Ovary (tissue), 9 donors: ENCODE data around the gene CHID1. TPM values are rescaled to one million over a fixed set of nuclear protein-coding genes. Genes with fewer than 3 reads are reported as not detected.

ENCODE experiments used
- DNase-seq, 5 donors: peaks; one replicate each; pipeline ENCODE4 v3.0.0-alpha.2; 2019 to 2020
- H3K27ac ChIP-seq, 2 donors: fragments of 200-600 bp; one replicate each; pipeline versions ENCODE4 v1.5.1 to v1.8.0; 2019 to 2022
- H3K27me3 ChIP-seq: fragments of 200-600 bp; one replicate; pipeline ENCODE4 v1.8.0; 2022
- H3K36me3 ChIP-seq: fragments of 200-600 bp; sonication (generic); one replicate; pipeline ENCODE4 v1.5.1; 2019
- H3K4me1 ChIP-seq: one replicate; pipeline ENCODE4 v1.8.1; 2013; ENCODE audit warnings: mild to moderate bottlenecking, moderate library complexity; ENCODE audit not compliant: insufficient read depth
- H3K4me3 ChIP-seq: fragments of 200-600 bp; sonication (generic); one replicate; pipeline ENCODE4 v1.5.1; 2017
- H3K9me3 ChIP-seq, 2 donors: fragments of 200-600 bp in 1 of 2; sonication (generic) in 1 of 2; one replicate each; pipeline versions ENCODE4 v1.5.1 to v1.8.1; 2013 to 2019; ENCODE audit warnings: mild to moderate bottlenecking in 1 of 2, moderate library complexity in 1 of 2
- CTCF ChIP-seq, 3 donors: fragments of 450-650 bp in 2 of 3; fragments of 200-600 bp in 1 of 3; IDR thresholded peaks; one replicate each; pipeline versions ENCODE4 v1.5.1 to v1.8.0; 2016 to 2022; ENCODE audit warnings: antibody characterized with exemption in 3 of 3, mild to moderate bottlenecking in 1 of 3
- EP300 ChIP-seq: sonication (generic); formaldehyde crosslinking; IDR thresholded peaks from one replicate; pipeline ENCODE4 v1.6.1; 2017; ENCODE audit warnings: antibody characterized with exemption
- POLR2A ChIP-seq: fragments of 450-650 bp; IDR thresholded peaks from one replicate; pipeline ENCODE4 v1.6.1; 2017; ENCODE audit warnings: antibody characterized with exemption, mild to moderate bottlenecking, moderate library complexity
- WGBS, 3 donors: extraction: QIAGEN DNeasy Blood & Tissue Kit in 1 of 3; methylation state at CpG; one replicate each; pipeline versions ENCODE4 v1.1.5 to v1.1.7; 2013 to 2017; 5-methylcytosine and 5-hydroxymethylcytosine counted together
- intact Hi-C, 4 donors: fragments of 100-400 bp; cut with DNase I; formaldehyde crosslinking; loops; one replicate each; pipeline versions ENCODE4 v1.11.0 to v1.15.1; 2022 to 2023
- polyA plus RNA-seq, 2 donors: library from polyadenylated mRNA; stranded (reverse); fragments of 200-250 nt in 1 of 2; fragments of 350-450 nt in 1 of 2; fragmentation: Illumina TruSeq in 1 of 2; extraction: RNeasy Lipid Tissue Mini Kit (QIAGEN cat#74804) in 1 of 2; gene quantifications; one replicate each; pipeline ENCODE4 v1.2.3, GENCODE V29; 2013 to 2014
- total RNA-seq, 7 donors: library from RNA; depleted of rRNA in 2 of 7; stranded (reverse); fragments of >200 nt in 2 of 7; fragmentation: NEBNext Ultra II Directional in 3 of 7; extraction: Animal tissue kit (Norgen Biotek cat#: 25700) in 3 of 7; gene quantifications; one replicate each; pipeline versions ENCODE4 v1.1.0 to v1.2.4, GENCODE V29; 2016 to 2023
- donor health status: DM: no; HTN: no; CAD: no; lungs with moderate emphysema.
- donor health status: DM: no; HTN: no; CAD: no.
- donor health status: Bipolar disorder and iron deficiency.
- donor health status: DM: yes; HTN: yes; CAD: no.
- donor health status: DM: no; HTN: no; CAD: no.
- donor health status: DM: yes; HTN: yes; CAD: no.

Gene CHID1
- total and polyA plus RNA-seq, 9 donors = 41.0 to 90.7 (median 70.6) TPM

- WGBS, 3 donors = 79 to 85% (median 84%) methylated on average over 22 of the region's 22 CpGs
- H3K4me3 ChIP-seq = no peak overlapping the region
- intact Hi-C loops = no loop called here
- no peak for DNase-seq
- H3K36me3 ChIP-seq = no peaks in the 10 kb centered on the region
- no peaks in the 10 kb centered on the region for H3K27me3 ChIP-seq
- H3K27ac ChIP-seq = no peak overlapping the region
- H3K4me1 ChIP-seq = peaks cover 20% of the 10 kb centered on the region
- TF ChIP-seq EP300 (no peak), CTCF (IDR thresholded peaks at IDR 0.05) (no peak), POLR2A (no peak)
- no peaks in the 10 kb centered on the region for H3K9me3 ChIP-seq
Measured at GRCh38 chr11:837189-837989, 73.2 kb downstream of the CHID1 start.

- 76 to 92% (median 82%) methylated on average over 8 to 9 of the region's 9 CpGs for WGBS, 3 donors
- no peak overlapping the region for H3K27ac ChIP-seq
- no peak overlapping the region for H3K4me3 ChIP-seq
- peaks cover 23% of the 10 kb centered on the region for H3K4me1 ChIP-seq
- H3K9me3 ChIP-seq = no peaks in the 10 kb centered on the region
- TF ChIP-seq EP300 (no peak), POLR2A (no peak), CTCF (IDR thresholded peaks at IDR 0.05) (no peak)
- no peak for DNase-seq
- H3K27me3 ChIP-seq = no peaks in the 10 kb centered on the region
- intact Hi-C loops = no loop called here
- no peaks in the 10 kb centered on the region for H3K36me3 ChIP-seq
Measured at GRCh38 chr11:836700-837099, 73.9 kb downstream of the CHID1 start.

- DNase-seq = no peak
- peaks cover 21% of the 10 kb centered on the region for H3K4me1 ChIP-seq
- H3K27me3 ChIP-seq = no peaks in the 10 kb centered on the region
- intact Hi-C loops = no loop called here
- no peak overlapping the region for H3K4me3 ChIP-seq
- 88 to 93% (median 89%) methylated on average over 5 to 14 of the region's 14 CpGs for WGBS, 3 donors
- no peak overlapping the region for H3K27ac ChIP-seq
- no peaks in the 10 kb centered on the region for H3K9me3 ChIP-seq
- TF ChIP-seq POLR2A (no peak), EP300 (no peak), CTCF (IDR thresholded peaks at IDR 0.05) (no peak)
- no peaks in the 10 kb centered on the region for H3K36me3 ChIP-seq
Measured at GRCh38 chr11:836274-836673, 74.3 kb downstream of the CHID1 start.

- H3K27ac ChIP-seq = peak overlapping the region; percentile 52
- no peak for TF ChIP-seq EP300
- no peak for TF ChIP-seq POLR2A
- no peak for TF ChIP-seq CTCF (IDR thresholded peaks at IDR 0.05)
- no peaks in the 10 kb centered on the region for H3K9me3 ChIP-seq
- H3K4me3 ChIP-seq = peak overlapping the region; percentile 13
- peaks cover 21% of the 10 kb centered on the region for H3K4me1 ChIP-seq
- WGBS, 3 donors = 42 to 51% (median 51%) methylated on average over 31 of the region's 31 CpGs
- intact Hi-C loops = no loop called here
- no peaks in the 10 kb centered on the region for H3K36me3 ChIP-seq
- DNase-seq = peak in 1 of 5 donors; percentile 60
- no peaks in the 10 kb centered on the region for H3K27me3 ChIP-seq
Measured at GRCh38 chr11:834371-835316, 76.0 kb downstream of the CHID1 start.
